Epithelial cell of prostate (primary cell): ENCODE measurements around the gene MYO16.

Experiments used
- DNase-seq: peaks from one replicate; pipeline ENCODE4 v3.0.0-alpha.2; 2011; ENCODE audit warnings: low read depth, low spot score
- H3K27ac ChIP-seq: fragments of 450-650 bp; 2 replicates; pipeline ENCODE4 v1.5.1; 2017; ENCODE audit warnings: mild to moderate bottlenecking

The MYO16 gene

GRCh38 chr13:108657519-108657918, 28.1 kb downstream of the MYO16 start:
- DNase-seq: no peak
- no peak overlapping the region for H3K27ac ChIP-seq

- no peak overlapping the region for H3K27ac ChIP-seq
- no peak for DNase-seq
Observed at GRCh38 chr13:108662528-108662927, 33.1 kb downstream of the MYO16 start.

GRCh38 chr13:108663710-108664109, 34.3 kb downstream of the MYO16 start:
- no peak for DNase-seq
- H3K27ac ChIP-seq: no peak overlapping the region

- no peak for DNase-seq
- no peak overlapping the region for H3K27ac ChIP-seq
Observed at GRCh38 chr13:108667205-108667604, 37.8 kb downstream of the MYO16 start.

GRCh38 chr13:108669381-108669780, 40.0 kb downstream of the MYO16 start:
- DNase-seq: no peak
- no peak overlapping the region for H3K27ac ChIP-seq

GRCh38 chr13:108674346-108674745, 44.9 kb downstream of the MYO16 start:
- H3K27ac ChIP-seq: no peak overlapping the region
- DNase-seq: no peak

- H3K27ac ChIP-seq: no peak overlapping the region
- no peak for DNase-seq
Observed at GRCh38 chr13:108674771-108675170, 45.4 kb downstream of the MYO16 start.

- no peak overlapping the region for H3K27ac ChIP-seq
- DNase-seq: no peak
Observed at GRCh38 chr13:108676620-108677019, 47.2 kb downstream of the MYO16 start.

- no peak overlapping the region for H3K27ac ChIP-seq
- no peak for DNase-seq
Observed at GRCh38 chr13:108677806-108678205, 48.4 kb downstream of the MYO16 start.

- no peak overlapping the region for H3K27ac ChIP-seq
- no peak for DNase-seq
Observed at GRCh38 chr13:108680011-108680410, 50.6 kb downstream of the MYO16 start.

GRCh38 chr13:108681986-108682575, 52.7 kb downstream of the MYO16 start:
- no peak overlapping the region for H3K27ac ChIP-seq
- no peak for DNase-seq

- no peak for DNase-seq
- H3K27ac ChIP-seq: no peak overlapping the region
Observed at GRCh38 chr13:108682714-108683113, 53.3 kb downstream of the MYO16 start.

- no peak for DNase-seq
- no peak overlapping the region for H3K27ac ChIP-seq
Observed at GRCh38 chr13:108686027-108686426, 56.6 kb downstream of the MYO16 start.

GRCh38 chr13:108690726-108691125, 61.3 kb downstream of the MYO16 start:
- no peak overlapping the region for H3K27ac ChIP-seq
- no peak for DNase-seq

- no peak overlapping the region for H3K27ac ChIP-seq
- DNase-seq: no peak
Observed at GRCh38 chr13:108700422-108701170, 71.2 kb downstream of the MYO16 start.

- H3K27ac ChIP-seq: no peak overlapping the region
- DNase-seq: no peak
Observed at GRCh38 chr13:108702171-108702570, 72.8 kb downstream of the MYO16 start.

GRCh38 chr13:108705031-108705430, 75.6 kb downstream of the MYO16 start:
- no peak overlapping the region for H3K27ac ChIP-seq
- no peak for DNase-seq

GRCh38 chr13:108707584-108707983, 78.2 kb downstream of the MYO16 start:
- no peak for DNase-seq
- H3K27ac ChIP-seq: no peak overlapping the region

GRCh38 chr13:108708921-108709320, 79.5 kb downstream of the MYO16 start:
- no peak for DNase-seq
- no peak overlapping the region for H3K27ac ChIP-seq

- no peak for DNase-seq
- no peak overlapping the region for H3K27ac ChIP-seq
Observed at GRCh38 chr13:108711386-108711785, 82.0 kb downstream of the MYO16 start.

GRCh38 chr13:108725471-108725870, 96.1 kb downstream of the MYO16 start:
- H3K27ac ChIP-seq: no peak overlapping the region
- no peak for DNase-seq

GRCh38 chr13:108728370-108728769, 99.0 kb downstream of the MYO16 start:
- DNase-seq: no peak
- H3K27ac ChIP-seq: no peak overlapping the region
